B cell (primary cell): Measurements from ENCODE around the gene PAFAH2. TPM values are rescaled to one million over a fixed set of nuclear protein-coding genes. Genes with fewer than 3 reads are reported as not detected.

Experiments
- ATAC-seq: fragments of 200-7000 bp; cut with Tn5 transposase; one replicate; pipeline ENCODE4 v1.10.0; 2021; ENCODE audit warnings: low read depth, mild to moderate bottlenecking, moderate number of reproducible peaks, moderate library complexity
- CTCF ChIA-PET: fragments of 350-600 bp; sonication (Branson Sonifier 250); formaldehyde crosslinking; loops from one replicate; lab custom pipeline; 2021; ENCODE audit warnings: antibody characterized with exemption, inconsistent platforms; lab: Charles Lee
- POLR2A ChIA-PET: fragments of 350-600 bp; sonication (Branson Sonifier 250); formaldehyde crosslinking; loops from one replicate; lab custom pipeline; 2021; ENCODE audit warnings: antibody characterized with exemption; lab: Charles Lee
- DNase-seq: peaks from one replicate; pipeline ENCODE4 v3.0.0; 2013
- H2AFZ ChIP-seq: 2 replicates; pipeline ENCODE4 v1.6.1; 2012; ENCODE audit warnings: mild to moderate bottlenecking, low read depth, low read length; ENCODE audit not compliant: insufficient read depth, poor library complexity, severe bottlenecking
- H3K27ac ChIP-seq, 2 donors: 1 replicate in 1 of 2; 2 replicates in 1 of 2; pipeline ENCODE4 v1.5.1; 2012 to 2013; ENCODE audit warnings: low read length in 2 of 2, mild to moderate bottlenecking in 2 of 2, moderate library complexity in 1 of 2
- H3K27me3 ChIP-seq, 4 experiments: fragments of 200-600 bp in 1 of 4; sonication (generic) in 1 of 4; replicated peaks in 1 of 4; 1 replicate in 2 of 4; 2 replicates in 2 of 4; pipeline versions ENCODE4 v1.6.1 to v1.7.0; 2013 to 2016; ENCODE audit warnings: low read length in 3 of 4, mild to moderate bottlenecking in 2 of 4, mixed read lengths in 1 of 4, moderate library complexity in 1 of 4; ENCODE audit not compliant: insufficient read depth in 4 of 4, control insufficient read depth in 3 of 4; ENCODE audit errors: control extremely low read depth in 1 of 4
- H3K36me3 ChIP-seq, 2 experiments: replicated peaks in 1 of 2; 1 replicate in 1 of 2; 2 replicates in 1 of 2; pipeline versions ENCODE4 v1.6.1 to v1.7.1; 2013; ENCODE audit warnings: low read length in 1 of 2; ENCODE audit not compliant: insufficient read depth in 2 of 2, control insufficient read depth in 1 of 2; ENCODE audit errors: control extremely low read depth in 1 of 2, extremely low read depth in 1 of 2
- H3K4me1 ChIP-seq, 2 donors: fragments of 200-600 bp in 1 of 2; sonication (generic) in 1 of 2; 1 replicate in 1 of 2; 2 replicates in 1 of 2; pipeline versions ENCODE4 v1.5.1 to v1.6.1; 2013 to 2017; ENCODE audit warnings: low read length in 2 of 2; ENCODE audit not compliant: control insufficient read depth in 2 of 2, insufficient read depth in 2 of 2
- H3K4me2 ChIP-seq: replicated peaks from 2 replicates; pipeline ENCODE3; 2012; ENCODE audit warnings: mild to moderate bottlenecking, low read depth, low read length; ENCODE audit not compliant: poor library complexity, severe bottlenecking
- H3K4me3 ChIP-seq, 5 experiments: fragments of 200-600 bp in 1 of 5; sonication (generic) in 1 of 5; 1 replicate in 3 of 5; 2 replicates in 2 of 5; pipeline versions ENCODE4 v1.5.1 to v1.7.0; 2011 to 2016; ENCODE audit warnings: low read length in 4 of 5, mild to moderate bottlenecking in 4 of 5, low read depth in 2 of 5, control low read depth in 1 of 5, moderate library complexity in 1 of 5; ENCODE audit not compliant: insufficient read depth in 1 of 5; ENCODE audit errors: control extremely low read depth in 1 of 5, extremely low read depth in 1 of 5
- H3K79me2 ChIP-seq: fragments of 200-600 bp; sonication (generic); one replicate; pipeline ENCODE4 v1.6.0; 2016; ENCODE audit warnings: low read length; ENCODE audit not compliant: control insufficient read depth, insufficient read depth
- H3K9ac ChIP-seq: fragments of 200-600 bp; sonication (generic); 2 replicates; pipeline ENCODE4 v1.6.1; 2017; ENCODE audit warnings: mild to moderate bottlenecking, low read length, moderate library complexity
- H3K9me3 ChIP-seq, 3 donors: one replicate each; pipeline versions ENCODE4 v1.6.1 to v1.7.1; 2013; ENCODE audit warnings: low read length in 2 of 3; ENCODE audit not compliant: control insufficient read depth in 2 of 3, insufficient read depth in 1 of 3; ENCODE audit errors: control extremely low read depth in 1 of 3
- H4K20me1 ChIP-seq: 2 replicates; pipeline ENCODE4 v1.6.0; 2012; ENCODE audit warnings: mild to moderate bottlenecking, low read length; ENCODE audit not compliant: insufficient read depth, control insufficient read depth, poor library complexity, severe bottlenecking
- H3K27ac Mint-ChIP-seq: one replicate; pipeline ENCODE4 v1.8.0; 2021; ENCODE audit warnings: mixed read lengths
- H3K27me3 Mint-ChIP-seq: one replicate; pipeline ENCODE4 v1.8.0; 2021; ENCODE audit warnings: mixed read lengths
- H3K4me1 Mint-ChIP-seq: one replicate; pipeline ENCODE4 v1.8.0; 2021; ENCODE audit warnings: mixed read lengths
- H3K4me3 Mint-ChIP-seq: one replicate; pipeline ENCODE4 v1.8.0; 2021; ENCODE audit warnings: mixed read lengths
- H3K9me3 Mint-ChIP-seq: one replicate; pipeline ENCODE4 v1.8.0; 2022; ENCODE audit warnings: mixed read lengths; ENCODE audit not compliant: insufficient read depth
- EZH2 ChIP-seq: IDR thresholded peaks from 2 replicates; pipeline ENCODE4 v1.6.1; 2012; ENCODE audit warnings: borderline replicate concordance, low read depth, mild to moderate bottlenecking, moderate library complexity, low read length; ENCODE audit not compliant: insufficient read depth, poor library complexity, severe bottlenecking
- WGBS: methylation state at CpG from one replicate; pipeline ENCODE4 v1.1.5; 2013; ENCODE audit warnings: missing lambda C conversion rate; ENCODE audit not compliant: insufficient coverage; 5-methylcytosine and 5-hydroxymethylcytosine counted together
- intact Hi-C: fragments of 100-400 bp; cut with micrococcal nuclease; formaldehyde crosslinking; loops from one replicate; pipeline ENCODE4 v1.10.0; 2022
- polyA plus RNA-seq: library from polyadenylated mRNA; depleted of rRNA; stranded (reverse); fragments of >200 nt; gene quantifications from 2 replicates; pipeline ENCODE4 v1.2.3, GENCODE V29; 2012
- total RNA-seq, 2 donors: library from RNA; stranded (reverse); fragments of 120-200 nt in 1 of 2; gene quantifications; 1 replicate in 1 of 2; 2 replicates in 1 of 2; pipeline versions ENCODE4 v1.2.3 to v1.2.4, GENCODE V29; 2013 to 2022
- TF ChIP-seq, protein P1 (sequence below): fragments of 200-600 bp; IDR thresholded peaks from one replicate; pipeline ENCODE4 v1.8.0; 2022; ENCODE audit warnings: antibody characterized with exemption, mild to moderate bottlenecking

PAFAH2 gene
- total and polyA plus RNA-seq, 2 donors (not counting 1 experiment from before 2014, with no cell fraction given), result 5.1 to 8.8 TPM

DNA sequence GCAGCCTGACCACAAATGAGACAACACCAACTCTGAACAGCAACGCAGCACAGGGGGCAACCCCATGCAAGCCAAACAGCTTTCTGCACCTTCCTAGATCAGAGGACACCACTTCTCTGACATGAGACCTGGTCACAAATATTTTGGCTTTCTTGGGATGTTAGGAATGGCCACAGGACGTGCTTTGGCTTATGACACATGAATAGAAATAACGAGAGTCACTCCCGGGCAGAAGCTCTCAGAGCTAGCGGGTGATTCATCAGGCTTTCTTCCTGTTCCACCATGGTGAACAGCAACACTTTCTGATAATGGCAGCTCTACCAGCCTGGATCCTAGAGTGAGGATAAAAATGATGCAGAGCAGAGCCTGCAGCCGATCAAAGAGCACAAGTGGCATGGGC lies 39.4 kb downstream of the PAFAH2 start:
- no peak overlapping the region for H3K4me2 ChIP-seq
- no peak overlapping the region for H3K4me3 ChIP-seq
- H3K4me1 ChIP-seq, result no peaks in the 10 kb centered on the region
- no peaks in the 10 kb centered on the region for H3K27me3 Mint-ChIP-seq
- no peaks in the 10 kb centered on the region for H3K4me1 Mint-ChIP-seq
- CTCF ChIA-PET, result interaction anchor here (0.9 kb wide), 1 partner anchor 8 kb away, joined by 4 read pairs; no protein-coding TSS in a partner anchor
- no peak overlapping the region for H2AFZ ChIP-seq
- no peaks in the 10 kb centered on the region for H3K79me2 ChIP-seq
- POLR2A ChIA-PET, result no interaction called here
- H3K27ac ChIP-seq, result no peak overlapping the region
- no peaks in the 10 kb centered on the region for H4K20me1 ChIP-seq
- H3K27ac Mint-ChIP-seq, result no peak overlapping the region
- peaks cover 0 to 38% of the 10 kb centered on the region in 2 experiments for H3K36me3 ChIP-seq
- WGBS, result 100% methylated on average over 5 of the region's 6 CpGs
- DNase-seq (no peak), ATAC-seq (no peak)
- H3K9me3 ChIP-seq, result peaks cover 0 to 12% (median 3%) of the 10 kb centered on the region in 3 donors
- no peak overlapping the region for H3K4me3 Mint-ChIP-seq
- H3K27me3 ChIP-seq, result no peaks in the 10 kb centered on the region
- no peak for TF ChIP-seq EZH2
- TF ChIP-seq, protein P1, sequence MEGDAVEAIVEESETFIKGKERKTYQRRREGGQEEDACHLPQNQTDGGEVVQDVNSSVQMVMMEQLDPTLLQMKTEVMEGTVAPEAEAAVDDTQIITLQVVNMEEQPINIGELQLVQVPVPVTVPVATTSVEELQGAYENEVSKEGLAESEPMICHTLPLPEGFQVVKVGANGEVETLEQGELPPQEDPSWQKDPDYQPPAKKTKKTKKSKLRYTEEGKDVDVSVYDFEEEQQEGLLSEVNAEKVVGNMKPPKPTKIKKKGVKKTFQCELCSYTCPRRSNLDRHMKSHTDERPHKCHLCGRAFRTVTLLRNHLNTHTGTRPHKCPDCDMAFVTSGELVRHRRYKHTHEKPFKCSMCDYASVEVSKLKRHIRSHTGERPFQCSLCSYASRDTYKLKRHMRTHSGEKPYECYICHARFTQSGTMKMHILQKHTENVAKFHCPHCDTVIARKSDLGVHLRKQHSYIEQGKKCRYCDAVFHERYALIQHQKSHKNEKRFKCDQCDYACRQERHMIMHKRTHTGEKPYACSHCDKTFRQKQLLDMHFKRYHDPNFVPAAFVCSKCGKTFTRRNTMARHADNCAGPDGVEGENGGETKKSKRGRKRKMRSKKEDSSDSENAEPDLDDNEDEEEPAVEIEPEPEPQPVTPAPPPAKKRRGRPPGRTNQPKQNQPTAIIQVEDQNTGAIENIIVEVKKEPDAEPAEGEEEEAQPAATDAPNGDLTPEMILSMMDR, result no peak
- no peak overlapping the region for H3K9ac ChIP-seq
- intact Hi-C loops, result no loop called here
- no peaks in the 10 kb centered on the region for H3K9me3 Mint-ChIP-seq

DNA sequence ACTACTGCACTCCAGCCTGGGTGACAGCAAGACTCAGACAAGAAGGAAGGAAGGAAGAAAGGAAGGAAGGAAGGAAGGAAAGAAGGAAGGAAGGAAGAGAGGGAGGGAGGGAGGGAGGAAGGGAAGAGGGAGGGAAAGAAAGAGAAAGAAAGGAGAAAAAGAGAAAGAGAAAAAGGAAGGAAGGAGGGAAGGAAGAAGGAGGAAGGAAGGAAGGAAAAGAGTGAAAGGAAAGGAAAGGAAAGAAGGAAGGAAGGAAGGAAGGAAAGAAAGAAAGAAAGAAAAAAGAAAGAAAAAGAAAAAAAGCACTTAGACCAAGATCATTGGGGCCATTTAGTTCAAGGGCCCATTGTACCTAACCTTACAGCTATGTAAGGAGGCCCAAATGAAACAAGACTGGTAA lies 42.3 kb downstream of the PAFAH2 start:
- no peak for ATAC-seq

More for the DNA sequence above, 42.3 kb downstream of the PAFAH2 start:
- Histone ChIP-seq H3K4me2 (no peak overlapping the region), H3K9me3 (peaks cover 0 to 12% (median 3%) of the 10 kb centered on the region in 3 donors), H3K4me1 (no peaks in the 10 kb centered on the region), H3K27ac (no peak overlapping the region), H2AFZ (no peak overlapping the region), H4K20me1 (no peaks in the 10 kb centered on the region), H3K27me3 (no peaks in the 10 kb centered on the region), H3K9ac (no peak overlapping the region), H3K36me3 (peaks cover 0 to 18% of the 10 kb centered on the region in 2 experiments), H3K79me2 (no peaks in the 10 kb centered on the region), H3K4me3 (no peak overlapping the region)
- Mint-ChIP-seq H3K4me1 (no peaks in the 10 kb centered on the region), H3K27me3 (no peaks in the 10 kb centered on the region), H3K4me3 (no peak overlapping the region), H3K9me3 (no peaks in the 10 kb centered on the region), H3K27ac (no peak overlapping the region)
- intact Hi-C loops, result no loop called here
- DNase-seq, result no peak
- CTCF ChIA-PET, result interaction anchor here (0.6 kb wide), 1 partner anchor 17 kb away, joined by 4 read pairs; no protein-coding TSS in a partner anchor
- TF ChIP-seq, protein P1, result no peak
- no peak for TF ChIP-seq EZH2
- POLR2A ChIA-PET, result interaction anchor here (0.6 kb wide), 1 partner anchor 1952 kb away, joined by 3 read pairs; no protein-coding TSS in a partner anchor
